Chondrocyte (in vitro differentiated cells): ENCODE results near the gene CDHR5. TPM values are rescaled to one million over a fixed set of nuclear protein-coding genes. Genes with fewer than 3 reads are reported as not detected.

Experiments used
- DNase-seq: peaks from one replicate; pipeline ENCODE4 v3.0.0; 2021; ENCODE audit warnings: mixed read lengths, low spot score
- H3K27ac Mint-ChIP-seq: one replicate; pipeline ENCODE4 v1.8.0; 2021; ENCODE audit warnings: mild to moderate bottlenecking, moderate library complexity, mixed read lengths; ENCODE audit not compliant: unreplicated experiment
- H3K27me3 Mint-ChIP-seq: 2 replicates; pipeline ENCODE4 v1.8.0; 2021; ENCODE audit warnings: low read depth, mixed read lengths
- H3K36me3 Mint-ChIP-seq: 2 replicates; pipeline ENCODE4 v1.8.0; 2021; ENCODE audit warnings: low read depth, mixed read lengths
- H3K4me1 Mint-ChIP-seq: 2 replicates; pipeline ENCODE4 v1.8.0; 2021; ENCODE audit warnings: low read depth, mild to moderate bottlenecking, mixed read lengths
- H3K4me3 Mint-ChIP-seq: one replicate; pipeline ENCODE4 v1.8.0; 2021; ENCODE audit warnings: mild to moderate bottlenecking, moderate library complexity, mixed read lengths; ENCODE audit not compliant: unreplicated experiment
- H3K9me3 Mint-ChIP-seq: 2 replicates; pipeline ENCODE4 v1.8.0; 2021; ENCODE audit warnings: low read depth, mixed read lengths
- CTCF ChIP-seq: fragments of 200-600 bp; sonication (generic); IDR thresholded peaks from 2 replicates; pipeline ENCODE4 v1.5.0; 2021; ENCODE audit warnings: antibody characterized with exemption, mild to moderate bottlenecking, moderate library complexity
- total RNA-seq: library from RNA; stranded (reverse); gene quantifications from 3 replicates; pipeline ENCODE4 v1.2.1, GENCODE V29; 2021

The CDHR5 gene
- total RNA-seq, 1 donor from 2014 or later, result not detected

- H3K27me3 Mint-ChIP-seq, result no peaks in the 10 kb centered on the region
- no peak overlapping the region for H3K4me3 Mint-ChIP-seq
- TF ChIP-seq CTCF, result no peak
- no peak for DNase-seq
- H3K36me3 Mint-ChIP-seq, result peaks cover 22% of the 10 kb centered on the region
- H3K9me3 Mint-ChIP-seq, result no peaks in the 10 kb centered on the region
- peaks cover 21% of the 10 kb centered on the region for H3K4me1 Mint-ChIP-seq
- H3K27ac Mint-ChIP-seq, result peak overlapping the region; percentile 96
Measured at GRCh38 chr11:586376-587316, 38.1 kb downstream of the CDHR5 start.

- Mint-ChIP-seq H3K36me3 (peaks cover 14% of the 10 kb centered on the region), H3K27ac (no peak overlapping the region), H3K9me3 (no peaks in the 10 kb centered on the region), H3K4me3 (no peak overlapping the region), H3K4me1 (peaks cover 34% of the 10 kb centered on the region), H3K27me3 (no peaks in the 10 kb centered on the region)
- no peak for TF ChIP-seq CTCF
- no peak for DNase-seq
Measured at GRCh38 chr11:584287-584686, 40.5 kb downstream of the CDHR5 start.

- no peak overlapping the region for H3K4me3 Mint-ChIP-seq
- H3K9me3 Mint-ChIP-seq, result no peaks in the 10 kb centered on the region
- H3K27me3 Mint-ChIP-seq, result no peaks in the 10 kb centered on the region
- DNase-seq, result no peak
- no peak for TF ChIP-seq CTCF
- peaks cover 40% of the 10 kb centered on the region for H3K4me1 Mint-ChIP-seq
- peak overlapping the region; percentile 37 for H3K27ac Mint-ChIP-seq
- H3K36me3 Mint-ChIP-seq, result peaks cover 6% of the 10 kb centered on the region
Measured at GRCh38 chr11:581752-582151, 43.0 kb downstream of the CDHR5 start.

GRCh38 chr11:581342-581741 is 43.4 kb downstream of the CDHR5 start:
- Mint-ChIP-seq H3K36me3 (peaks cover 6% of the 10 kb centered on the region), H3K9me3 (no peaks in the 10 kb centered on the region), H3K4me1 (peaks cover 37% of the 10 kb centered on the region), H3K4me3 (no peak overlapping the region), H3K27me3 (no peaks in the 10 kb centered on the region), H3K27ac (peak overlapping the region; percentile 1)
- no peak for DNase-seq
- TF ChIP-seq CTCF, result no peak

- DNase-seq, result no peak
- Mint-ChIP-seq H3K4me1 (peaks cover 37% of the 10 kb centered on the region), H3K9me3 (no peaks in the 10 kb centered on the region), H3K27me3 (no peaks in the 10 kb centered on the region), H3K4me3 (no peak overlapping the region), H3K27ac (peak overlapping the region; percentile 18), H3K36me3 (peaks cover 4% of the 10 kb centered on the region)
- no peak for TF ChIP-seq CTCF
Measured at GRCh38 chr11:579830-580601, 44.7 kb downstream of the CDHR5 start.
